Sigmoid colon (tissue), 4 donors: Measurements from ENCODE around the gene LINGO1.

Source experiments
- CTCF ChIP-seq, 4 experiments: fragments of 450-650 bp in 3 of 4; fragments of 200-600 bp in 1 of 4; IDR thresholded peaks; one replicate each; pipeline ENCODE4 v1.5.1; 2016 to 2019; ENCODE audit warnings: antibody characterized with exemption in 4 of 4, mild to moderate bottlenecking in 3 of 4, moderate library complexity in 2 of 4
- EP300 ChIP-seq, 4 donors: sonication (generic); formaldehyde crosslinking; IDR thresholded peaks; one replicate each; pipeline ENCODE4 v1.6.1; 2017; ENCODE audit warnings: antibody characterized with exemption in 4 of 4
- POLR2A ChIP-seq, 2 donors: fragments of 450-650 bp; IDR thresholded peaks; one replicate each; pipeline ENCODE4 v1.6.1; 2016; ENCODE audit warnings: antibody characterized with exemption in 2 of 2, mild to moderate bottlenecking in 2 of 2, moderate library complexity in 2 of 2
- POLR2AphosphoS5 ChIP-seq, 4 donors: sonication (generic); formaldehyde crosslinking; IDR thresholded peaks; one replicate each; pipeline ENCODE4 v1.6.1; 2017; ENCODE audit warnings: antibody characterized with exemption in 4 of 4

GRCh38 chr15:77596821-77597803 is 35.6 kb downstream of the LINGO1 start:
- TF ChIP-seq POLR2AphosphoS5 (IDR thresholded peaks at IDR 0.05), result no peak
- no peak for TF ChIP-seq CTCF (IDR thresholded peaks at IDR 0.05)
- TF ChIP-seq EP300 (IDR thresholded peaks at IDR 0.05), result no peak
- no peak for TF ChIP-seq POLR2A (IDR thresholded peaks at IDR 0.05)
